ENCODE results near the gene MLLT6. TPM values are rescaled to one million over a fixed set of nuclear protein-coding genes. Genes with fewer than 3 reads are reported as not detected.
A peak's percentile ranks its signal among the peaks of the same experiment; 100 is the strongest.

Gene MLLT6
- total and polyA plus RNA-seq, 2 of the 4 experiments (the other 2 are of a cell fraction) = 7.2 to 21.2 TPM

GRCh38 chr17:38703742-38704605 lies 1.1 kb upstream of the MLLT6 start:
- intact Hi-C loops (cut with micrococcal nuclease) = no loop called here
- Histone ChIP-seq H3K9me3 (ENCODE audit: control insufficient read depth, insufficient read depth, low read length) (no peaks in the 10 kb centered on the region), H3K36me3 (ENCODE audit: control insufficient read depth, insufficient read depth, low read length) (peaks cover 8% of the 10 kb centered on the region; the same call in 1 of the 2 replicates), H4K8ac (ENCODE audit: low read depth in 2 of 2, low read length in 2 of 2) (peak overlapping the region; percentile 93 to 99), H4K91ac (ENCODE audit: insufficient read depth, low read depth, low read length) (peak overlapping the region; percentile 74), H4K20me1 (ENCODE audit: insufficient read depth, low read length) (peaks cover 23% of the 10 kb centered on the region; the same call in 1 of the 2 replicates), H4K5ac (ENCODE audit: low read depth, low read length) (peak overlapping the region; percentile 62), H3K79me1 (ENCODE audit: low read depth in 1 of 2, low read length in 2 of 2) (peaks cover 18 to 57% of the 10 kb centered on the region in 2 experiments; a peak in 3 of 4 replicates), H2BK5ac (ENCODE audit: low read depth, low read length, poor library complexity, severe bottlenecking) (no peak overlapping the region), H3K27me3 (ENCODE audit: control insufficient read depth, insufficient read depth, low read length) (no peaks in the 10 kb centered on the region), H3K4me3 (ENCODE audit: insufficient read depth, low read depth, low read length) (peak overlapping the region; percentile 68), H3K18ac (ENCODE audit: low read depth, low read length) (peak overlapping the region; percentile 16; the same call in 1 of the 2 replicates), H3K56ac (ENCODE audit: extremely low read depth, insufficient read depth, low read length) (0 out of 2 replicates have a peak overlapping the region, but pooled peaks have one; percentile 54), H3K4me2 (ENCODE audit: low read depth, low read length) (peak overlapping the region; percentile 77), H3K4me1 (ENCODE audit: control insufficient read depth, insufficient read depth, low read length) (peaks cover 17% of the 10 kb centered on the region), H3K9me1 (ENCODE audit: insufficient read depth, low read length) (peaks cover 16% of the 10 kb centered on the region), H3K4ac (ENCODE audit: low read depth, low read length) (peak overlapping the region; percentile 93), H3K23ac (ENCODE audit: low read depth, low read length) (peak overlapping the region; percentile 99), H2AFZ (replicated peaks; ENCODE audit: low read length, poor library complexity) (peak overlapping the region; percentile 87), H2BK15ac (ENCODE audit: low read depth, low read length) (0 out of 3 replicates have a peak overlapping the region, but pooled peaks have one; percentile 60), H2BK20ac (ENCODE audit: low read depth, low read length) (no peak overlapping the region), H2BK120ac (ENCODE audit: low read depth, low read length) (peak overlapping the region; percentile 47), H3K14ac (replicated peaks; ENCODE audit: low read depth, low read length) (peak overlapping the region; percentile 78), H3K27ac (ENCODE audit: insufficient read depth, low read length) (peak overlapping the region; percentile 93), H3K9ac (ENCODE audit: low read depth, low read length) (peak overlapping the region; percentile 83), H2AK5ac (ENCODE audit: low read depth, low read length) (peak overlapping the region; percentile 57), H2AK9ac (replicated peaks; ENCODE audit: low read depth, low read length, poor library complexity) (peak overlapping the region; percentile 75)
- no TSS peak for BruUV-seq (replicated peaks)
- no peak for DNase-seq
- TF ChIP-seq MXI1 (IDR thresholded peaks at IDR 0.05; ENCODE audit: borderline replicate concordance, low read depth, low read length) (no peak), SMC3 (IDR thresholded peaks at IDR 0.05; ENCODE audit: low read depth, low read length) (no peak)
- CTCF ChIA-PET = no interaction called here
- dilution Hi-C loops (cut with HindIII; ENCODE audit: low sequenced_read_pairs, unreplicated experiment) = no loop called here
- ATAC-seq (ENCODE audit: low read depth) = no peak
- in situ Hi-C loops (cut with MboI; ENCODE audit: low sequenced_read_pairs) = no loop called here
- POLR2A ChIA-PET (ENCODE audit: unreplicated experiment) = interaction anchor here (0.5 kb wide), 1 partner anchor 26 kb away, joined by 3 read pairs; no protein-coding TSS in a partner anchor
- WGBS, 2 experiments (ENCODE audit: extremely low coverage in 2 of 2, insufficient read length in 1 of 2) = 0% methylated on average over 1 of the region's 50 CpGs; no CpG with 5 or more reads in 1 of the 2 experiments
